Activated CD4-positive, alpha-beta T cell treated with anti-CD3 and anti-CD28 coated beads, Interleukin-2, amount 10 ng/mL, durations not matched to agents 7 days and 5 days (primary cell): ENCODE measurements around the gene ITPKB. TPM values are rescaled to one million over a fixed set of nuclear protein-coding genes. Genes with fewer than 3 reads are reported as not detected.
"Not testable (repeated sequence)": the region's sequence is repeated elsewhere in the genome, so short reads cannot be mapped to it uniquely, and the experiment has no call there.

Source experiments
- CTCF ChIA-PET: fragments of 350-600 bp; sonication (Branson Sonifier 250); formaldehyde crosslinking; loops from one replicate; lab custom pipeline; 2021; ENCODE audit warnings: antibody characterized with exemption; lab: Charles Lee
- POLR2A ChIA-PET: fragments of 350-600 bp; sonication (Branson Sonifier 250); formaldehyde crosslinking; loops from one replicate; lab custom pipeline; 2021; ENCODE audit warnings: antibody characterized with exemption; lab: Charles Lee
- DNase-seq: peaks from one replicate; pipeline ENCODE4 v3.0.0-alpha.2; 2020
- H3K27ac Mint-ChIP-seq: one replicate; pipeline ENCODE4 v1.8.0; 2021; ENCODE audit warnings: mild to moderate bottlenecking, moderate library complexity, mixed read lengths
- H3K27me3 Mint-ChIP-seq: one replicate; pipeline ENCODE4 v1.8.0; 2021; ENCODE audit warnings: mixed read lengths
- H3K36me3 Mint-ChIP-seq: one replicate; pipeline ENCODE4 v1.8.0; 2021; ENCODE audit warnings: low read depth, mixed read lengths
- H3K4me1 Mint-ChIP-seq: one replicate; pipeline ENCODE4 v1.8.0; 2021; ENCODE audit warnings: mixed read lengths
- H3K4me3 Mint-ChIP-seq: one replicate; pipeline ENCODE4 v1.8.0; 2021; ENCODE audit warnings: mild to moderate bottlenecking, moderate library complexity, mixed read lengths
- H3K9me3 Mint-ChIP-seq: one replicate; pipeline ENCODE4 v1.8.0; 2021; ENCODE audit warnings: mixed read lengths
- total RNA-seq, 2 experiments: library from RNA; stranded (reverse); gene quantifications; one replicate each; pipeline ENCODE4 v1.2.3, GENCODE V29; 2021

The ITPKB gene
- total RNA-seq, 2 experiments from 2014 or later: 61.1 to 64.0 TPM

DNA sequence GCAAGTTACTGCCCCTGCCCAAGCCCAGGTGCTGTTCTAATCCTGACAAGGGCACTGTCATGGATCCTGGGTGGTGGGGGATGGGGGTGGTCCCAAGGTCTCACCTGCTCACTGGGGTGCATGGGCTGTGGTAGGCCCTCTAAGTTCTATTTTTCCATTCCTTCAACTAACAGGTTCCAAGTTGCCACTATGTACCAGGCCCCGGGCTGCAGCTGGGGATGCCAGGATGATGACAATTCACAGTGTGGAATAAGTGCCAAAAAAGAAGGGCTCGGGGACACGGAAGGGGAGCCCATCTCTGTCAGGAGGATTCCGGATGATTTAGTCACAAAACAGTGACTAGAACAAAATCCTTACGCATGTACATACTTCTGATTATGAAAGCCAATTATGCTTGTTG, 114.6 kb downstream of the ITPKB start:
- CTCF ChIA-PET: interaction anchor here (0.6 to 1.3 kb wide), 3 partner anchors 38 to 203 kb away, joined by 3 to 4 read pairs (median 3); no protein-coding TSS in a partner anchor
- peaks cover 1% of the 10 kb centered on the region for H3K27me3 Mint-ChIP-seq
- H3K9me3 Mint-ChIP-seq: no peaks in the 10 kb centered on the region
- POLR2A ChIA-PET: interaction anchor here (0.6 kb wide), 1 partner anchor 294 kb away, joined by 3 read pairs; no protein-coding TSS in a partner anchor
- peaks cover 18% of the 10 kb centered on the region for H3K4me1 Mint-ChIP-seq
- peaks cover 4% of the 10 kb centered on the region for H3K36me3 Mint-ChIP-seq
- no peak overlapping the region for H3K4me3 Mint-ChIP-seq
- no peak for DNase-seq
- no peak overlapping the region for H3K27ac Mint-ChIP-seq

DNA sequence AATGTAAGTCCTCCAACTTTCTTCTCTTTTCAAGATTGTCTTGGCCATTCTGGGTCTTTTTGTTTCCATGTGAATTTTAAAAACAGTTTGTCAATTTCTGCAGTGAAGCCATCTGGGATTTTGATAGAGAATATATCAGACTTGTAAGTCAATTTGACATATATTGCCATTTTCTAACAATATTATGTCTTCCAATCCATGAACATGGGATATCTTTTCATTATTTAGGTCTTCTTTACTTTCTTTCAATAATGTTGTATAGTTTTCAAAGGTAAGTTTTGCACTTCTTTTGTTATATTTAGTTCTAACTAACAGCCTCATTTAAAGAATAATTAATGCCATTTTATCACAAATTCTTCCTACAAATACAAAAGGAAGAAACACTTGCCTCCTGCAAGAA, 117.1 kb downstream of the ITPKB start:
- Mint-ChIP-seq H3K27ac (no peak overlapping the region), H3K4me1 (peaks cover 11% of the 10 kb centered on the region), H3K36me3 (peaks cover 4% of the 10 kb centered on the region), H3K9me3 (no peaks in the 10 kb centered on the region), H3K4me3 (no peak overlapping the region), H3K27me3 (peaks cover 1% of the 10 kb centered on the region)
- DNase-seq: no peak
- POLR2A ChIA-PET: no interaction called here
- CTCF ChIA-PET: no interaction called here

DNA sequence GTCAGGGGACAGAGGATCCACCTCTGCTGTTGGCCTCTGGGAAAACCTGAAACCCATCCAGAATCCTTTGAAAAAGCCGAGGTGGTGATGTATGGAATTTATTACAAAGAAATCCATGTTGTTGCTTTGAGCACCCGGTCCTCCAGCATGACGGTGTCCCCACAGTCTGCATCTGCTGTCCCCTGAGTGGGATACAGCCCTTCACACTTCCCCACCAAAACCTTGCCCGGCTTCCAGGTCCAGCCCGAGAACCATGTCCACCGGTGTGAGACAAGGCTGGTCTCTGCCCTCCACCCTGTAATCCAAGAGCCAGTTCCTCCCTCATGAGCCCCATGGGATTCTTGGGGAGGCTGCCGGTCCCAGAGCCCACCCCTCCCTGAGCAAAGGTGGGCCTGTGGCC, 120.1 kb downstream of the ITPKB start:
- peaks cover 3% of the 10 kb centered on the region for H3K27me3 Mint-ChIP-seq

DNA sequence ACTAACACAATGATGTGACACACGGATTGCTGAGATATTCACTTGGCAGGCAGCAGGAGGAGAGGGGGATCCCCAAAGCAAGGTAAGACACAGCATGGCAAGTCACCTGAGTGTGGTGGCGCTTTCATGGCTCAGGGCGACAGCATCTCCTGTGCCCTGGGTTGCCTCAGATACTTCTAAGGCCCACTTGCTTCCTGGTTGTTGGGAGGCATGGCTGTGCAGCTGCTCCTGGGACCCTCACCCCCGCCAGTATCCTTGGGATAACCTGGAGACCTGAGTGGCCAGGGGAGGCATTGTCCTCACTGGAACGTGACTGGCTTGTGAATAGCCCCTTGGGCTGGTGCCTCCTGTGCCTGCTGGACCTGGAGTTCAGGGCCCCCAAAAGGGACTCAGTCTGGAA, 120.7 kb downstream of the ITPKB start:
- no peaks in the 10 kb centered on the region for H3K4me1 Mint-ChIP-seq
- POLR2A ChIA-PET: no interaction called here
- H3K36me3 Mint-ChIP-seq: no peaks in the 10 kb centered on the region
- CTCF ChIA-PET: interaction anchor here (1.2 to 2.2 kb wide), 2 partner anchors 8 to 9 kb away, joined by 4 to 6 read pairs; no protein-coding TSS in a partner anchor
- no peaks in the 10 kb centered on the region for H3K9me3 Mint-ChIP-seq
- H3K27ac Mint-ChIP-seq: no peak overlapping the region
- H3K4me3 Mint-ChIP-seq: no peak overlapping the region
- H3K27me3 Mint-ChIP-seq: peaks cover 5% of the 10 kb centered on the region
- DNase-seq: no peak

More for the DNA sequence above, 120.1 kb downstream of the ITPKB start:
- CTCF ChIA-PET: interaction anchor here (2.2 kb wide), 1 partner anchor 10 kb away, joined by 6 read pairs; no protein-coding TSS in a partner anchor
- H3K4me1 Mint-ChIP-seq: no peaks in the 10 kb centered on the region
- no peaks in the 10 kb centered on the region for H3K9me3 Mint-ChIP-seq
- no peaks in the 10 kb centered on the region for H3K36me3 Mint-ChIP-seq
- no peak for DNase-seq
- no peak overlapping the region for H3K27ac Mint-ChIP-seq
- POLR2A ChIA-PET: no interaction called here
- H3K4me3 Mint-ChIP-seq: no peak overlapping the region

DNA sequence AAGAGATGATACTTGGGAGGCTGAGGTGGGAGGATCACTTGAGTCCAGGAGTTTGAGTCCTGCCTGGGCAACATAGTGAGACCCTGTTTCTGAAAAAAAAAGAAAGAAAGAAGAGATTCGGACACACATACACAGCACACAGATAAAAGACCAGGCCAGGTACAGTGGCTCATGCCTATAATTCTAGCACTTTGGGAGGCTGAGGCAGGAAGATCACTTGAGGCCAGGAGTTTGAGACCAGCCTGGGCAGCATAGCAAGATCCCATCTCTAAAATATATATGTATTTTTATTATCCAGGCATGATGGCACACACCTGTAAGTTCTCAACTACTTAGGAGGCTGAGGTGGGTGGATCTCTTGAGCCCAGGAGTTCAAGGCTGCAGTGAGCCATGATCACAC, 121.4 kb downstream of the ITPKB start:
- H3K27me3 Mint-ChIP-seq, DNase-seq, H3K36me3 Mint-ChIP-seq, H3K4me1 Mint-ChIP-seq, H3K9me3 Mint-ChIP-seq, POLR2A ChIA-PET, H3K27ac Mint-ChIP-seq, H3K4me3 Mint-ChIP-seq: not testable (repeated sequence)
- CTCF ChIA-PET: interaction anchor here (1.2 to 2.2 kb wide), 2 partner anchors 9 kb away, joined by 4 to 6 read pairs; no protein-coding TSS in a partner anchor

DNA sequence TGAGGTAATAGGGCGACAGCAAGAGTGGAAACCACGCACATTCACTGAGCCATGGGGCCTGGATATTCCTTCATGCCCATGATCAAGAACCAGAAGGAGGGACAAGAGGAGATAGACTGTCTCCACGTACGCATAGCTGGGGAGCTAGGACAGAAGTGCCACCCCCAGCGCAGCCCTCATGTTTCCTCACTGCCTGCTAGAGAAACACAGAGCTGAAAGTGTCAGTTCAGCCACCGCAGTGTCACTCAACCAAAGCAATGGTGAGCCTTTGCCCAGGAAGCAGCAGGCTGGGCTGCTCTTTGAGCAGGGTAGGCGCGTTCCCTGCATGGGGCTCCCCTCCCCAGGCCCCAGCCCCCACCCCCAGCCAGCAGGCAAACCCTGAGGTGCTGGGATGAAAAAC, 122.0 kb downstream of the ITPKB start:
- Mint-ChIP-seq H3K4me3 (no peak overlapping the region), H3K4me1 (no peaks in the 10 kb centered on the region), H3K36me3 (no peaks in the 10 kb centered on the region), H3K9me3 (no peaks in the 10 kb centered on the region), H3K27ac (no peak overlapping the region), H3K27me3 (peaks cover 5% of the 10 kb centered on the region)
- CTCF ChIA-PET: interaction anchor here (1.2 kb wide), 1 partner anchor 9 kb away, joined by 4 read pairs; no protein-coding TSS in a partner anchor
- no peak for DNase-seq
- POLR2A ChIA-PET: no interaction called here

DNA sequence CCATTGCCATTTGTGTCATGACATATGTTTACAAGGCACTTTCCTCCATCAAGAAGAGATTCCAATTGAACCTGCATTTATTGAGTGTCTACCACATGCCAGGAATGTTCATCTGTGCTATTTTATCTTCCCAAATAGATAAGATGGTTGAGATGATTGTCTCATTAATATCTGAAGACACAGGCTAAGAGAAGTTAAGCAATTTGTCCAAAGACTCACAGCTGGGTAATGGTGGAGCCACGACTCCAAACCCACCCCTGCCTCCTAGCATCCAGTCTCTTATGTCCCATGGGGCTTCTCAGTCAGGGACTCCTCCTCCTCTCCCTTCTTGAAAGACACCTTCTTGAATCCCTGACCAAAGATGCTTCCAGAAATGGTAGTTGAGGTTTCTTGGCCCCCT, 122.4 kb downstream of the ITPKB start:
- no peak overlapping the region for H3K27ac Mint-ChIP-seq
- H3K4me3 Mint-ChIP-seq: no peak overlapping the region
- no peaks in the 10 kb centered on the region for H3K36me3 Mint-ChIP-seq
- no peaks in the 10 kb centered on the region for H3K4me1 Mint-ChIP-seq
- DNase-seq: no peak
- POLR2A ChIA-PET: no interaction called here
- CTCF ChIA-PET: no interaction called here
- H3K9me3 Mint-ChIP-seq: no peaks in the 10 kb centered on the region
- peaks cover 3% of the 10 kb centered on the region for H3K27me3 Mint-ChIP-seq

DNA sequence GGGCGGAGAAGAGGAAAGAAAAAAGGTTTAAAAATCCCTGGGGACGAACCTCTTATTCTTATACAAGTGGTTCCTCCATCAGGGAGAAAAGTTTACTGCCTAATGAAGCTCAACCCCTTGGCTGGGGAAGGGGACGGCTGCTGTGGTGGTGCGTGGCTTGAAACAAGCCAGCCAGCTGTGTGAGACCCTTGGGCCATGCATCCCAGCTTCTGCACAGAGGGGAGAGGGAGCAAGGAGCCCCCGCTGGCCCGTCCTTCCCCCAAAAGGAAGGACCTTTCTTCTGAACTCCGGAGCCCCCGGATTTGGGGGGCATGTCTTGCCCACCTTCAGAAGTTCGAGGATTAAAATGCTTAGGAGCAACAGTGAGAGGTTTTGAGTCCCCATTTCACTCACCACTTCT, 123.2 kb downstream of the ITPKB start:
- no peaks in the 10 kb centered on the region for H3K36me3 Mint-ChIP-seq
- ChIA-PET CTCF (interaction anchor here (0.6 to 1.0 kb wide), 3 partner anchors 10 to 170 kb away, joined by 3 read pairs; no protein-coding TSS in a partner anchor), POLR2A (no interaction called here)
- peaks cover 3% of the 10 kb centered on the region for H3K27me3 Mint-ChIP-seq
- H3K4me3 Mint-ChIP-seq: no peak overlapping the region
- no peaks in the 10 kb centered on the region for H3K9me3 Mint-ChIP-seq
- no peak overlapping the region for H3K27ac Mint-ChIP-seq
- DNase-seq: no peak
- no peaks in the 10 kb centered on the region for H3K4me1 Mint-ChIP-seq

DNA sequence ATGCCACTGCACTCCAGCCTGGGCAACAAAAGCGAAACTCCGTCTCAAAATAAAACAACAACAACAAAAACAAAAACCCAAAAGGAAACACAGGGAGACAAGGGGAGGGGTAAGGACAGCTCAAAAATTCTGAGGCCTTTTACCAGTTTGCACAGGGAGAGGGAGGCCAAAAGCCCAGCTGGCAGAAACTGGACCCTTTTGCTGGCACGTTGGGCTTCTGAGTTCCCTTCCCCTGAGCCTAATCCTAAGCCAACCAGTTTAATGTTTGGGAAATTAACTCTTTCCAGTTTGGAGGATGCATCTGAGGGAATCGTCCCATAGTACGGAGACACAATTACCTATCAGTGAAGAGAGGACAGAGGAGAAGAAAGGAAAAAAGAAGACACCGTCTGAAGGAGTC, 127.1 kb downstream of the ITPKB start:
- H3K4me3 Mint-ChIP-seq, H3K36me3 Mint-ChIP-seq, H3K27me3 Mint-ChIP-seq, H3K27ac Mint-ChIP-seq, H3K9me3 Mint-ChIP-seq, DNase-seq, H3K4me1 Mint-ChIP-seq: not testable (repeated sequence)
- CTCF ChIA-PET: interaction anchor here (0.8 kb wide), 1 partner anchor 21 kb away, joined by 3 read pairs; no protein-coding TSS in a partner anchor
- POLR2A ChIA-PET: interaction anchor here (0.6 kb wide), 1 partner anchor 234 kb away, joined by 6 read pairs; no protein-coding TSS in a partner anchor

DNA sequence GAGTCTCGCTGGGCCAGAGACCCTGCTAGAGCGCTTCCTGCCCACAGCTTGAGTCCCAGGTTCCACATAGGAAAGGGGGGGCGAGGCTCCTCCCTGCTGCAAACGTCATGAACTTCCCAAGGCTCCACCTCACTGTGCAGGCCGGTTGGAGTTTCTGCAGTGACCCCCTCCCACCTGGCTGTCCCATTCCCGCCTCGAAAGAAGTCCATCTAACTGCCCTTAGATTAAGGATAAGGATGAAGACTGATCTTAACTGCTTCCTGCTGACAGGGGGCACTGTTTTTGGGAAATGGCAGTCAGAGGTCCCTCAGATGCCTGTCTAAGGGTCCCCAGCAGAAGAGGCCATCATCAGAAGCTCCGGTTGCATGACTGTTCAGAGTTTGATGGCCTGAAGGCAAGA, 127.8 kb downstream of the ITPKB start:
- no peaks in the 10 kb centered on the region for H3K9me3 Mint-ChIP-seq
- no peak for DNase-seq
- POLR2A ChIA-PET: no interaction called here
- no peaks in the 10 kb centered on the region for H3K36me3 Mint-ChIP-seq
- no peak overlapping the region for H3K27ac Mint-ChIP-seq
- H3K4me3 Mint-ChIP-seq: no peak overlapping the region
- CTCF ChIA-PET: interaction anchor here (0.8 kb wide), 1 partner anchor 21 kb away, joined by 3 read pairs; no protein-coding TSS in a partner anchor
- H3K27me3 Mint-ChIP-seq: peaks cover 3% of the 10 kb centered on the region
- no peaks in the 10 kb centered on the region for H3K4me1 Mint-ChIP-seq

DNA sequence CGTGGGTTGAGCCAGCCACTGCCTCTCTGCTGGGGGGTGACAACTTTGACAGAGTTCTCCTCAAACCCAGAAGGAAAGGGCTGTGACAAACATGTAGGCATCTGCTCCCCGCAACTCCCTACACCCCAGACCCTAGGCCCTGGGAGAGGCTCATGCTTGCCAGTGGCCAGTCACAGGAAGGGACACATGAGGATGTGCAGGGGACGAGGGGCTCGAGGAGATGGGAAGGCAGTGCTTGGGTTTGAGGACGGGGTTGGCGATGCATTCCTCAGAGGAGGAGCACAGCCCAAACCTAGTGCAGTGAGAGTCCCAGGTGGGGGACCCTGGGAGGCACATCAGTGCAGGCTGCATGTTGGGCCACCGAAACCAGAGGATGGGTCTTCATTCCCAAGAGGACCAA, 128.4 kb downstream of the ITPKB start:
- no peaks in the 10 kb centered on the region for H3K9me3 Mint-ChIP-seq
- CTCF ChIA-PET: interaction anchor here (0.8 kb wide), 1 partner anchor 153 kb away, joined by 3 read pairs; no protein-coding TSS in a partner anchor
- no peaks in the 10 kb centered on the region for H3K36me3 Mint-ChIP-seq
- POLR2A ChIA-PET: no interaction called here
- peaks cover 3% of the 10 kb centered on the region for H3K27me3 Mint-ChIP-seq
- H3K4me1 Mint-ChIP-seq: no peaks in the 10 kb centered on the region
- no peak overlapping the region for H3K27ac Mint-ChIP-seq
- H3K4me3 Mint-ChIP-seq: no peak overlapping the region
- DNase-seq: no peak

DNA sequence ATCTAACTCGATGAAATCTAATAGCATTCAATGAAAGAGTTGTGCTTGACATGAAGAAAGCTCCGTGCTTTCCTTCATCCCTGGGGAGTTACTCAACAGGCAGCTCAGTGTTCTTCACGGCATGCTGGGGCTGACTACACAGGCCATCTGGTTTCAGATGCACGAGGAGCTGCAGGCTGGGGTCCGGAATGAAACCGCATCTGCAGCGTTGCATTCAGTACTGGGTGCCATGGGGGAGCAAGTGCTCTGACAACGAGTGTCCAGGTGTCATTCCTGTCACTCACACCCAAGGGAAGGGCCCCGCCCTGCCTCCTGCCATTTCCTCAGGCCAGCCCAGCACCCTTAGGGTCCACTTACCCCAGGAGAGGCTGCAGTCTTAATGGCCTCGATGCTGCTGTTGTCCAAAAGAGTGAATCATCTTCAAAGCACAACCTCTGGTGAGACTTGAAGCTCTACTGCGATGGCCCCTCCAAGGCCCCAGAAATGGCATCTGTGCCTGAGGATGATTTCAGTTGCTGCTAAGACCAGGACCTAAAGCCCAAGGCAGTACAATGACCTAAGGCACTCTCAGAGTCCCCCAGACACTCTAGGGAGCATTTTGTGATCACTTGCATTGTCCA, 129.1 kb downstream of the ITPKB start:
- H3K36me3 Mint-ChIP-seq: no peaks in the 10 kb centered on the region
- ChIA-PET CTCF (interaction anchor here (0.8 to 1.5 kb wide), 3 partner anchors 9 to 154 kb away, joined by 3 to 6 read pairs (median 3); no protein-coding TSS in a partner anchor), POLR2A (no interaction called here)
- peaks cover 2% of the 10 kb centered on the region for H3K27me3 Mint-ChIP-seq
- no peaks in the 10 kb centered on the region for H3K9me3 Mint-ChIP-seq
- no peaks in the 10 kb centered on the region for H3K4me1 Mint-ChIP-seq
- H3K4me3 Mint-ChIP-seq: no peak overlapping the region
- no peak overlapping the region for H3K27ac Mint-ChIP-seq
- DNase-seq: no peak

DNA sequence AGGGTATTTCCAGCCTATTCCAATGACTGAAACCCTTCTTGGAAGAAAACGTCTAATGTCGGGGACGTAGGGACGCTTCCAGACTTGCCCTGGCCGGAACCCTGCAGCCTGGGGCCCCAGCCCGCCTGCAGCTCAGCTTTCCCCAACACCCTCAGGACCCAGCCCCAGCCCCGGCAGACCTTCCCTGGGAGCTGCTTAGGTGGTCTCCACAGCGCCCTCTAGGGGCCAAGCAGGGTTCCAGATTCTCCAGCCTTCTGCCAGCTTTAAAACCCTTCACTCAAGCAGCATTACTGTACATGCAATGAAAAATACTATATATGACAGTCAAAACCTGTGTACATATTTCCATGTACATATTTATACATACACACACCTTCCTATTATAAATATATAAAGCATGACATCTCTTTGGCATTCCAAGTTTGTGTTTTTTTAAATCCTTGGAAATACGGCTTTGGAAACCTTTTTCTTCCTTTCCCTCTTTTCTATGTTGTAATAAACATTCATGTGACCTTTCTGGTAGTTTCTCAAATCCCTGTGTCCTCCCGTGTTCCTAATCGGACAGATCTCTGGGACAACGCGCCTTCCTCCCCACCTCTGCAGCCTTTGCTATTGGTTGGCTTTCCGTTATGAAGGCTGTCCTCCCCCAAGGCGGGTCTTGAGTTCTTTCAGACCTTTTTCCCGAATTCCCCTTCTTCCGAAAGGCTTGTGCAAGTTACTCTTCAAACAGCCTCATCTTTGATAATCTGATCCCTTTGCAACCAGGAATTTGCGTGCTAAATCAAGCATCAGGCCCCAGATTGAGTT, 130.2 kb downstream of the ITPKB start:
- Mint-ChIP-seq H3K27ac (no peak overlapping the region), H3K9me3 (no peaks in the 10 kb centered on the region), H3K27me3 (peaks cover 2% of the 10 kb centered on the region), H3K36me3 (no peaks in the 10 kb centered on the region), H3K4me1 (no peaks in the 10 kb centered on the region), H3K4me3 (no peak overlapping the region)
- POLR2A ChIA-PET: no interaction called here
- CTCF ChIA-PET: interaction anchor here (0.6 to 1.5 kb wide), 10 partner anchors 10 to 271 kb away, joined by 3 to 6 read pairs (median 3); no protein-coding TSS in a partner anchor
- peak; percentile 72 for DNase-seq
